SK-N-SH treated with all-trans-retinoic acid at 6 μM for 48 hours (cell line): Measurements from ENCODE around the gene SOS1.

ENCODE experiments used
- ATAC-seq: fragments of 200-7000 bp; cut with Tn5 transposase; 3 replicates; pipeline ENCODE4 v1.9.1; 2020; ENCODE audit warnings: mild to moderate bottlenecking, moderate library complexity
- ARNTL ChIP-seq: fragments of 450-650 bp; formaldehyde crosslinking; IDR thresholded peaks from 2 replicates; pipeline ENCODE4 v1.5.0; 2020; ENCODE audit warnings: low read depth, mild to moderate bottlenecking, moderate library complexity, borderline replicate concordance
- BACH2 ChIP-seq: fragments of 250-450 bp; sonication (Bioruptor Pico); IDR thresholded peaks from 2 replicates; pipeline ENCODE4 v1.9.0; 2021; ENCODE audit warnings: mild to moderate bottlenecking, borderline replicate concordance
- CREB5 ChIP-seq: fragments of 250-450 bp; sonication (Bioruptor Pico); IDR thresholded peaks from 2 replicates; pipeline ENCODE4 v1.5.1; 2020; ENCODE audit warnings: low read depth, mild to moderate bottlenecking, moderate library complexity
- CSDC2 ChIP-seq: fragments of 250-450 bp; sonication (Bioruptor Pico); IDR thresholded peaks from 2 replicates; pipeline ENCODE4 v1.5.0; 2020; ENCODE audit warnings: mild to moderate bottlenecking, moderate library complexity
- CSRNP3 ChIP-seq: fragments of 250-450 bp; sonication (Bioruptor Pico); IDR thresholded peaks from 2 replicates; pipeline ENCODE4 v1.5.1; 2021; ENCODE audit warnings: mild to moderate bottlenecking, moderate library complexity
- ESRRG ChIP-seq: fragments of 250-450 bp; sonication (Bioruptor Pico); IDR thresholded peaks from 2 replicates; pipeline ENCODE4 v1.6.1; 2021; ENCODE audit warnings: mild to moderate bottlenecking
- ISL1 ChIP-seq: fragments of 250-450 bp; sonication (Bioruptor Pico); IDR thresholded peaks from 2 replicates; pipeline ENCODE4 v2.1.2; 2022; ENCODE audit warnings: mild to moderate bottlenecking, moderate library complexity
- OSR1 ChIP-seq: fragments of 250-450 bp; sonication (Bioruptor Pico); IDR thresholded peaks from 2 replicates; pipeline ENCODE4 v1.8.0; 2022; ENCODE audit warnings: moderate library complexity, mild to moderate bottlenecking, inconsistent platforms
- PPARA ChIP-seq: fragments of 250-450 bp; sonication (Bioruptor Pico); IDR thresholded peaks from 2 replicates; pipeline ENCODE4 v1.5.0; 2020; ENCODE audit warnings: mild to moderate bottlenecking, borderline replicate concordance
- RARB ChIP-seq: fragments of 250-450 bp; sonication (Bioruptor Pico); IDR thresholded peaks from 2 replicates; pipeline ENCODE4 v1.8.0; 2021; ENCODE audit warnings: mild to moderate bottlenecking, moderate library complexity
- SNAI2 ChIP-seq: fragments of 250-450 bp; sonication (Bioruptor Pico); IDR thresholded peaks from 2 replicates; pipeline ENCODE4 v1.5.0; 2020; ENCODE audit warnings: mild to moderate bottlenecking, moderate library complexity
- TCF4 ChIP-seq: fragments of 250-450 bp; sonication (Bioruptor Pico); IDR thresholded peaks from 2 replicates; pipeline ENCODE4 v1.8.0; 2021; ENCODE audit warnings: mild to moderate bottlenecking, moderate library complexity, borderline replicate concordance
- TOX ChIP-seq: fragments of 250-450 bp; sonication (Bioruptor Pico); IDR thresholded peaks from 2 replicates; pipeline ENCODE4 v1.8.0; 2021; ENCODE audit warnings: mild to moderate bottlenecking, moderate library complexity, borderline replicate concordance
- ZC3H10 ChIP-seq: fragments of 250-450 bp; sonication (Bioruptor Pico); IDR thresholded peaks from 2 replicates; pipeline ENCODE4 v1.5.1; 2021; ENCODE audit warnings: mild to moderate bottlenecking, moderate library complexity
- ZFP3 ChIP-seq: fragments of 250-450 bp; sonication (Bioruptor Pico); IDR thresholded peaks from 2 replicates; pipeline ENCODE4 v1.5.0; 2020; ENCODE audit warnings: mild to moderate bottlenecking, moderate library complexity
- ZFP30 ChIP-seq: fragments of 450-650 bp; formaldehyde crosslinking; IDR thresholded peaks from 2 replicates; pipeline ENCODE4 v1.5.0; 2022; ENCODE audit warnings: mild to moderate bottlenecking, moderate library complexity
- ZNF70 ChIP-seq: fragments of 450-650 bp; formaldehyde crosslinking; IDR thresholded peaks from 2 replicates; pipeline ENCODE4 v1.5.0; 2020; ENCODE audit warnings: mild to moderate bottlenecking, moderate library complexity
- ZNF8 ChIP-seq: fragments of 450-650 bp; formaldehyde crosslinking; IDR thresholded peaks from 2 replicates; pipeline ENCODE4 v1.5.0; 2020; ENCODE audit warnings: mild to moderate bottlenecking, moderate library complexity
- TF ChIP-seq, protein P1 (sequence below): fragments of 250-450 bp; sonication (Bioruptor Pico); IDR thresholded peaks from 2 replicates; pipeline ENCODE4 v1.8.0; 2020; ENCODE audit warnings: mild to moderate bottlenecking, moderate library complexity, borderline replicate concordance

SOS1 gene

DNA sequence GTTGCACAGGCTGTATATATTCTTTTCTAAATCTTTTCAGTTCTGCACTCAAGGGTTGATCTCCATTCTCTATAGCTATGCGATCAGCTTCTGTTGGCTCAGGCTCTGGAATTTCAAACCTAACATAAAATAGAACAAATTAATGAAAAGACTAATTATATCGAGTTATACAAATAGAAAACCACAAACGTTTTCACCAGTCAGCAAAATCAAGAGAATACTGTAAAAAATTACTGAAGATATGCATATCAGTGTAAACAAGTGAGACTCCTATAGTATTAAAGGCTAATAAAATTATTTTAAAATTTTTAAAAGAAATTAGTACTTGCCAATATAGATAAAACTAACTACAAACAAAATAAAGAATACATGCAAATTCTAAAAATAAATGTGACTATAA lies 107.0 kb downstream of the SOS1 start (continued):
- TF ChIP-seq CREB5 (no peak), OSR1 (CRISPR knock-in tag) (no peak), RARB (CRISPR knock-in tag) (no peak), CSRNP3 (no peak), TCF4 (CRISPR knock-in tag) (no peak), PPARA (CRISPR knock-in tag) (no peak)
- TF ChIP-seq, protein P1, sequence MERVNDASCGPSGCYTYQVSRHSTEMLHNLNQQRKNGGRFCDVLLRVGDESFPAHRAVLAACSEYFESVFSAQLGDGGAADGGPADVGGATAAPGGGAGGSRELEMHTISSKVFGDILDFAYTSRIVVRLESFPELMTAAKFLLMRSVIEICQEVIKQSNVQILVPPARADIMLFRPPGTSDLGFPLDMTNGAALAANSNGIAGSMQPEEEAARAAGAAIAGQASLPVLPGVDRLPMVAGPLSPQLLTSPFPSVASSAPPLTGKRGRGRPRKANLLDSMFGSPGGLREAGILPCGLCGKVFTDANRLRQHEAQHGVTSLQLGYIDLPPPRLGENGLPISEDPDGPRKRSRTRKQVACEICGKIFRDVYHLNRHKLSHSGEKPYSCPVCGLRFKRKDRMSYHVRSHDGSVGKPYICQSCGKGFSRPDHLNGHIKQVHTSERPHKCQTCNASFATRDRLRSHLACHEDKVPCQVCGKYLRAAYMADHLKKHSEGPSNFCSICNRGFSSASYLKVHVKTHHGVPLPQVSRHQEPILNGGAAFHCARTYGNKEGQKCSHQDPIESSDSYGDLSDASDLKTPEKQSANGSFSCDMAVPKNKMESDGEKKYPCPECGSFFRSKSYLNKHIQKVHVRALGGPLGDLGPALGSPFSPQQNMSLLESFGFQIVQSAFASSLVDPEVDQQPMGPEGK (CRISPR knock-in tag) = no peak

GRCh38 chr2:39008665-39009064 lies 112.2 kb downstream of the SOS1 start:
- TF ChIP-seq ISL1 = no peak
- TF ChIP-seq ZFP30 = no peak
- no peak for TF ChIP-seq CSDC2 (CRISPR knock-in tag)
- TF ChIP-seq BACH2 (CRISPR knock-in tag) = no peak
- TF ChIP-seq ARNTL (CRISPR knock-in tag) = no peak
- no peak for TF ChIP-seq CSRNP3
- TF ChIP-seq ESRRG (CRISPR knock-in tag) = no peak
- no peak for TF ChIP-seq ZFP3 (CRISPR knock-in tag)
- ATAC-seq = no peak

DNA sequence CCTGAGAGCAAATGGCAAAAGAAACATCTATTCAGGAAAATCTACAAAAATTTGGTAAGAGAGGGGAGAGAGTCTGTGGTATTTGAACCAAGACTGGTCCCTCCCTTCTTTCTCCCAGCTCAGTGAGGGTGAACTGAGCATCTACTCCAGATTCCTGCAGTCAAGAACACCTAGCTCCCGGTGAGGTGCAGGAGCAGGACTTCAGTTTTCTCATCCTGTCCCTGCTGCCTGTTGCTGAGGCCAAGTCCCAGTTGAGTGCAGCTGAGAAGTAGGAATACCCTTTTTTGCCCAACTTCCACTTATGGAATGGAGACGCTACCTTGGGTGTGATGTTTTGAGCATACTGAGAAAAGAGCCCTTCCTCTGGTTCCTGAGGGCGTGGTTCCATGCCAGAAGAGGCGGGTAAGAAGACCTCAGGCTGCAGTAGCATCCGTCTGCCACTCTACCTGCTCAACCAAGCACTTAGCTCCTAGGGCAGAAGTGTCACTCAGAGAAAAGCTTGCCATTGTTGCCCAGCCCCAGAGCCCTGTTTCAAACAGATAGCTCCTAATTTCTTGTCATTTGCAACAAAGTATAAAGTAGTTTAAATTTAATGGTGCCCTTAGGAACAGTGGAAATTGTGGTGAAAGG lies 112.9 kb downstream of the SOS1 start:
- no peak for TF ChIP-seq CREB5
- no peak for TF ChIP-seq PPARA (CRISPR knock-in tag)
- no peak for ATAC-seq

DNA sequence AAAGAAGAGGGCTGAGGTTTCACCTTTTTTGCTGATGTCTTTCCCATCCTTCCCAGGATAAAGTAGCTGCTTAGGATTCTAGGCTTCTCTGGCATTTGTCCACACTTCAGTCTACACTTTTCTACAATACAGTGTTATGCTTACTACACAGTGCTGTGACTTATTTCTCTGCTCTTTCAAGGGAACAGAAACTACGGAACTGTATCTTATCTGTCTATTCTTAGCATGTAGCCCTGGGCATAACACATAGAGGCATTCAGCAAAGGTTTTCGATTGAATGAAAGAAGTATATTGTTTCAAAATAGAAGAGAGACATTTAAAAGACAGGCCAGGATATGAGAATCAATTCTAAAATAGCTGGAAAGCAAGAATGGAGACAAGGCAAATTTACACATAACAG lies 120.3 kb downstream of the SOS1 start:
- no peak for TF ChIP-seq ESRRG (CRISPR knock-in tag)
- TF ChIP-seq TOX (CRISPR knock-in tag) = no peak
- no peak for TF ChIP-seq OSR1 (CRISPR knock-in tag)
- TF ChIP-seq TCF4 (CRISPR knock-in tag) = no peak
- no peak for TF ChIP-seq ZNF8 (CRISPR knock-in tag)
- no peak for TF ChIP-seq CSDC2 (CRISPR knock-in tag)
- no peak for TF ChIP-seq ZC3H10
- TF ChIP-seq ZFP30 = no peak
- no peak for TF ChIP-seq ZNF70 (CRISPR knock-in tag)
- no peak for TF ChIP-seq BACH2 (CRISPR knock-in tag)
- no peak for TF ChIP-seq CREB5
- no peak for TF ChIP-seq ARNTL (CRISPR knock-in tag)
- no peak for TF ChIP-seq SNAI2
- no peak for TF ChIP-seq ZFP3 (CRISPR knock-in tag)
- TF ChIP-seq, all 23 proteins: peak for 0
- no peak for ATAC-seq
